A673 (cell line): ENCODE measurements around the gene GSTO2.

Experiments
- CTCF ChIP-seq: fragments of 300-800, 200-600 bp; sonication (generic); conservative IDR thresholded peaks from 2 replicates; pipeline ENCODE4 v1.5.1; 2017; ENCODE audit warnings: low read depth, mild to moderate bottlenecking, antibody characterized with exemption, low read length, moderate library complexity, mixed read lengths
- EZH2 ChIP-seq: fragments of 200-600 bp; sonication (generic); IDR thresholded peaks from 2 replicates; pipeline ENCODE4 v1.6.1; 2017; ENCODE audit warnings: borderline replicate concordance, low read depth, mild to moderate bottlenecking, mixed read lengths, antibody characterized with exemption, low read length; ENCODE audit not compliant: poor library complexity, severe bottlenecking

- no peak for TF ChIP-seq CTCF
- TF ChIP-seq EZH2, result no peak
These were observed 61.5 kb downstream of the GSTO2 start for GRCh38 chr10:104330168-104331110.
